SK-N-SH treated with all-trans-retinoic acid at 6 μM for 48 hours (cell line): ENCODE data around the gene CA7.

Experiments
- ATAC-seq: fragments of 200-7000 bp; cut with Tn5 transposase; 3 replicates; pipeline ENCODE4 v1.9.1; 2020; ENCODE audit warnings: mild to moderate bottlenecking, moderate library complexity
- ARNTL ChIP-seq: fragments of 450-650 bp; formaldehyde crosslinking; IDR thresholded peaks from 2 replicates; pipeline ENCODE4 v1.5.0; 2020; ENCODE audit warnings: low read depth, mild to moderate bottlenecking, moderate library complexity, borderline replicate concordance
- BACH2 ChIP-seq: fragments of 250-450 bp; sonication (Bioruptor Pico); IDR thresholded peaks from 2 replicates; pipeline ENCODE4 v1.9.0; 2021; ENCODE audit warnings: mild to moderate bottlenecking, borderline replicate concordance
- CSDC2 ChIP-seq: fragments of 250-450 bp; sonication (Bioruptor Pico); IDR thresholded peaks from 2 replicates; pipeline ENCODE4 v1.5.0; 2020; ENCODE audit warnings: mild to moderate bottlenecking, moderate library complexity
- CSRNP3 ChIP-seq: fragments of 250-450 bp; sonication (Bioruptor Pico); IDR thresholded peaks from 2 replicates; pipeline ENCODE4 v1.5.1; 2021; ENCODE audit warnings: mild to moderate bottlenecking, moderate library complexity
- ESRRG ChIP-seq: fragments of 250-450 bp; sonication (Bioruptor Pico); IDR thresholded peaks from 2 replicates; pipeline ENCODE4 v1.6.1; 2021; ENCODE audit warnings: mild to moderate bottlenecking
- ISL1 ChIP-seq: fragments of 250-450 bp; sonication (Bioruptor Pico); IDR thresholded peaks from 2 replicates; pipeline ENCODE4 v2.1.2; 2022; ENCODE audit warnings: mild to moderate bottlenecking, moderate library complexity
- OSR1 ChIP-seq: fragments of 250-450 bp; sonication (Bioruptor Pico); IDR thresholded peaks from 2 replicates; pipeline ENCODE4 v1.8.0; 2022; ENCODE audit warnings: moderate library complexity, mild to moderate bottlenecking, inconsistent platforms
- PATZ1 ChIP-seq: fragments of 250-450 bp; sonication (Bioruptor Pico); IDR thresholded peaks from 2 replicates; pipeline ENCODE4 v1.8.0; 2020; ENCODE audit warnings: mild to moderate bottlenecking, moderate library complexity, borderline replicate concordance
- PPARA ChIP-seq: fragments of 250-450 bp; sonication (Bioruptor Pico); IDR thresholded peaks from 2 replicates; pipeline ENCODE4 v1.5.0; 2020; ENCODE audit warnings: mild to moderate bottlenecking, borderline replicate concordance
- RARB ChIP-seq: fragments of 250-450 bp; sonication (Bioruptor Pico); IDR thresholded peaks from 2 replicates; pipeline ENCODE4 v1.8.0; 2021; ENCODE audit warnings: mild to moderate bottlenecking, moderate library complexity
- SNAI2 ChIP-seq: fragments of 250-450 bp; sonication (Bioruptor Pico); IDR thresholded peaks from 2 replicates; pipeline ENCODE4 v1.5.0; 2020; ENCODE audit warnings: mild to moderate bottlenecking, moderate library complexity
- TCF4 ChIP-seq: fragments of 250-450 bp; sonication (Bioruptor Pico); IDR thresholded peaks from 2 replicates; pipeline ENCODE4 v1.8.0; 2021; ENCODE audit warnings: mild to moderate bottlenecking, moderate library complexity, borderline replicate concordance
- ZFP3 ChIP-seq: fragments of 250-450 bp; sonication (Bioruptor Pico); IDR thresholded peaks from 2 replicates; pipeline ENCODE4 v1.5.0; 2020; ENCODE audit warnings: mild to moderate bottlenecking, moderate library complexity
- ZFP30 ChIP-seq: fragments of 450-650 bp; formaldehyde crosslinking; IDR thresholded peaks from 2 replicates; pipeline ENCODE4 v1.5.0; 2022; ENCODE audit warnings: mild to moderate bottlenecking, moderate library complexity
- ZNF565 ChIP-seq: fragments of 450-650 bp; formaldehyde crosslinking; conservative IDR thresholded peaks from 2 replicates; pipeline ENCODE4 v1.5.0; 2020; ENCODE audit warnings: low read depth, mild to moderate bottlenecking, moderate library complexity
- ZNF70 ChIP-seq: fragments of 450-650 bp; formaldehyde crosslinking; IDR thresholded peaks from 2 replicates; pipeline ENCODE4 v1.5.0; 2020; ENCODE audit warnings: mild to moderate bottlenecking, moderate library complexity
- ZNF8 ChIP-seq: fragments of 450-650 bp; formaldehyde crosslinking; IDR thresholded peaks from 2 replicates; pipeline ENCODE4 v1.5.0; 2020; ENCODE audit warnings: mild to moderate bottlenecking, moderate library complexity
- TF ChIP-seq, protein P1 (sequence below): fragments of 250-450 bp; sonication (Bioruptor Pico); IDR thresholded peaks from 2 replicates; pipeline ENCODE4 v1.8.0; 2021; ENCODE audit warnings: low read depth, mild to moderate bottlenecking, moderate library complexity, borderline replicate concordance
- TF ChIP-seq, protein P2 (sequence below): fragments of 250-450 bp; sonication (Bioruptor Pico); IDR thresholded peaks from 2 replicates; pipeline ENCODE4 v1.5.0; 2020; ENCODE audit warnings: mild to moderate bottlenecking, moderate library complexity

The CA7 gene

GRCh38 chr16:66849021-66849420, 4.8 kb downstream of the CA7 start (continued):
- no peak for TF ChIP-seq ZNF8
- no peak for TF ChIP-seq BACH2 (CRISPR knock-in tag)
- no peak for TF ChIP-seq PPARA (CRISPR knock-in tag)
- no peak for TF ChIP-seq ESRRG (CRISPR knock-in tag)

GRCh38 chr16:66849549-66849948, 5.3 kb downstream of the CA7 start:
- ATAC-seq: no peak
- TF ChIP-seq SNAI2 (CRISPR knock-in tag) (no peak), BACH2 (CRISPR knock-in tag) (no peak), ZNF565 (CRISPR knock-in tag) (no peak), RARB (no peak)
- TF ChIP-seq, protein P1, sequence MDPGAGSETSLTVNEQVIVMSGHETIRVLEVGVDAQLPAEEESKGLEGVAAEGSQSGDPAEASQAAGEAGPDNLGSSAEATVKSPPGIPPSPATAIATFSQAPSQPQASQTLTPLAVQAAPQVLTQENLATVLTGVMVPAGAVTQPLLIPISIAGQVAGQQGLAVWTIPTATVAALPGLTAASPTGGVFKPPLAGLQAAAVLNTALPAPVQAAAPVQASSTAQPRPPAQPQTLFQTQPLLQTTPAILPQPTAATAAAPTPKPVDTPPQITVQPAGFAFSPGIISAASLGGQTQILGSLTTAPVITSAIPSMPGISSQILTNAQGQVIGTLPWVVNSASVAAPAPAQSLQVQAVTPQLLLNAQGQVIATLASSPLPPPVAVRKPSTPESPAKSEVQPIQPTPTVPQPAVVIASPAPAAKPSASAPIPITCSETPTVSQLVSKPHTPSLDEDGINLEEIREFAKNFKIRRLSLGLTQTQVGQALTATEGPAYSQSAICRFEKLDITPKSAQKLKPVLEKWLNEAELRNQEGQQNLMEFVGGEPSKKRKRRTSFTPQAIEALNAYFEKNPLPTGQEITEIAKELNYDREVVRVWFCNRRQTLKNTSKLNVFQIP: no peak
- TF ChIP-seq, protein P2, sequence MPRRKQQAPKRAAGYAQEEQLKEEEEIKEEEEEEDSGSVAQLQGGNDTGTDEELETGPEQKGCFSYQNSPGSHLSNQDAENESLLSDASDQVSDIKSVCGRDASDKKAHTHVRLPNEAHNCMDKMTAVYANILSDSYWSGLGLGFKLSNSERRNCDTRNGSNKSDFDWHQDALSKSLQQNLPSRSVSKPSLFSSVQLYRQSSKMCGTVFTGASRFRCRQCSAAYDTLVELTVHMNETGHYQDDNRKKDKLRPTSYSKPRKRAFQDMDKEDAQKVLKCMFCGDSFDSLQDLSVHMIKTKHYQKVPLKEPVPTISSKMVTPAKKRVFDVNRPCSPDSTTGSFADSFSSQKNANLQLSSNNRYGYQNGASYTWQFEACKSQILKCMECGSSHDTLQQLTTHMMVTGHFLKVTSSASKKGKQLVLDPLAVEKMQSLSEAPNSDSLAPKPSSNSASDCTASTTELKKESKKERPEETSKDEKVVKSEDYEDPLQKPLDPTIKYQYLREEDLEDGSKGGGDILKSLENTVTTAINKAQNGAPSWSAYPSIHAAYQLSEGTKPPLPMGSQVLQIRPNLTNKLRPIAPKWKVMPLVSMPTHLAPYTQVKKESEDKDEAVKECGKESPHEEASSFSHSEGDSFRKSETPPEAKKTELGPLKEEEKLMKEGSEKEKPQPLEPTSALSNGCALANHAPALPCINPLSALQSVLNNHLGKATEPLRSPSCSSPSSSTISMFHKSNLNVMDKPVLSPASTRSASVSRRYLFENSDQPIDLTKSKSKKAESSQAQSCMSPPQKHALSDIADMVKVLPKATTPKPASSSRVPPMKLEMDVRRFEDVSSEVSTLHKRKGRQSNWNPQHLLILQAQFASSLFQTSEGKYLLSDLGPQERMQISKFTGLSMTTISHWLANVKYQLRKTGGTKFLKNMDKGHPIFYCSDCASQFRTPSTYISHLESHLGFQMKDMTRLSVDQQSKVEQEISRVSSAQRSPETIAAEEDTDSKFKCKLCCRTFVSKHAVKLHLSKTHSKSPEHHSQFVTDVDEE: no peak

DNA sequence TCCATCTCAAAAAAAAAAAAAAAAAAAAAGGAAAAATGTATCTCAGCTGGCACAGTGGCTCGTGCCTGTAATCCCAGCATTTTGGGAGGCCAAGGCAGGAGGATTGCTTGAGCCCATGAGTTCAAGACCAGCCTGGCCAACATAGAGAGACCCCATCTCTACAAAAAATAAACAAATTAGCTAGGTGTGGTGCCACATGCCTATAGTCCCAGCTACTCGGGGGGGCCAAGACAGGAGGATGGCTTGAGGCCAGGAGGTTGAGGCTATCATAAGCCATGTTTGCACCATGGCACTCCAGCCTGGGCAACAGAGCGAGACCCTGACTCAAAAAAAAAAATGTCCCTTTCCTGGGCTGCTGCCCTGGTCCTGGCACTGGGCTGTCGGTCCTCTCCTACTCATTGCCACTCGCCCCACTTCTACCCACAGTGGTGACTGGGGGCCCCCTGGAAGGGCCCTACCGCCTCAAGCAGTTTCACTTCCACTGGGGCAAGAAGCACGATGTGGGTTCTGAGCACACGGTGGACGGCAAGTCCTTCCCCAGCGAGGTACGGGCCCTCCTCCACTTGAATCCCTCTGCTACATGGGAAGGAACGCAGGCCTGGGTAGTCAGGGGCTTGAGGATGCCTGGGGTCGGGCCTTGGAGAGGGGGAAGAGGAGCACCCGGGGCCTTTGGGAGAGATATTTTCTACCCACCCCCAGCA, 6.1 kb downstream of the CA7 start:
- ATAC-seq: no peak
- TF ChIP-seq ZNF8 (no peak), PATZ1 (CRISPR knock-in tag) (no peak), BACH2 (CRISPR knock-in tag) (no peak), CSRNP3 (no peak), PPARA (CRISPR knock-in tag) (no peak), ISL1 (CRISPR knock-in tag) (no peak), TCF4 (no peak)
- TF ChIP-seq, protein P1: no peak

GRCh38 chr16:66851166-66851964, 7.2 kb downstream of the CA7 start:
- ATAC-seq: no peak
- TF ChIP-seq ZFP3 (no peak), OSR1 (CRISPR knock-in tag) (no peak), TCF4 (no peak), CSDC2 (CRISPR knock-in tag) (no peak), ZNF8 (no peak), CSRNP3 (no peak), ZFP30 (no peak), ISL1 (CRISPR knock-in tag) (no peak), SNAI2 (CRISPR knock-in tag) (no peak), ARNTL (no peak), PATZ1 (CRISPR knock-in tag) (no peak), ZNF70 (no peak)
- TF ChIP-seq, protein P1: no peak
